Upper lobe of right lung (tissue), 1 donor: ENCODE results near the gene PRPF6. TPM values are rescaled to one million over a fixed set of nuclear protein-coding genes. Genes with fewer than 3 reads are reported as not detected.
"Not testable (repeated sequence)": the region's sequence is repeated elsewhere in the genome, so short reads cannot be mapped to it uniquely, and the experiment has no call there.

Experiments
- ATAC-seq: fragments of 200-7000 bp; cut with Tn5 transposase; one replicate; pipeline ENCODE4 v1.9.1; 2020; ENCODE audit warnings: mild to moderate bottlenecking, moderate library complexity
- DNase-seq: peaks from one replicate; pipeline ENCODE4 v3.0.0-alpha.2; 2020
- H3K27ac ChIP-seq: fragments of 200-600 bp; one replicate; pipeline ENCODE4 v1.8.0; 2022
- H3K27me3 ChIP-seq: fragments of 200-600 bp; one replicate; pipeline ENCODE4 v1.8.0; 2022; ENCODE audit warnings: mild to moderate bottlenecking
- H3K36me3 ChIP-seq: fragments of 200-600 bp; one replicate; pipeline ENCODE4 v1.8.0; 2022
- H3K4me1 ChIP-seq: fragments of 200-600 bp; one replicate; pipeline ENCODE4 v1.8.0; 2022
- H3K4me3 ChIP-seq: fragments of 200-600 bp; one replicate; pipeline ENCODE4 v1.8.0; 2022; ENCODE audit warnings: mild to moderate bottlenecking
- H3K9me3 ChIP-seq: fragments of 200-600 bp; one replicate; pipeline ENCODE4 v1.8.0; 2022
- intact Hi-C: fragments of 100-400 bp; cut with DNase I; formaldehyde crosslinking; loops from one replicate; pipeline ENCODE4 v1.11.0; 2022
- total RNA-seq: library from RNA; stranded (reverse); fragmentation: NEBNext Ultra II Directional; extraction: Animal tissue kit (Norgen Biotek cat#: 25700); gene quantifications from one replicate; pipeline ENCODE4 v1.2.1, GENCODE V29; 2021
- TF ChIP-seq, protein P1 (sequence below): fragments of 200-600 bp; IDR thresholded peaks from one replicate; pipeline ENCODE4 v1.8.0; 2022; ENCODE audit warnings: antibody characterized with exemption
- donor health status: DM: no; HTN: yes; CAD: no; lungs with severe emphysema.

Gene PRPF6
- total RNA-seq, 1 donor from 2014 or later, result 58.9 TPM

DNA sequence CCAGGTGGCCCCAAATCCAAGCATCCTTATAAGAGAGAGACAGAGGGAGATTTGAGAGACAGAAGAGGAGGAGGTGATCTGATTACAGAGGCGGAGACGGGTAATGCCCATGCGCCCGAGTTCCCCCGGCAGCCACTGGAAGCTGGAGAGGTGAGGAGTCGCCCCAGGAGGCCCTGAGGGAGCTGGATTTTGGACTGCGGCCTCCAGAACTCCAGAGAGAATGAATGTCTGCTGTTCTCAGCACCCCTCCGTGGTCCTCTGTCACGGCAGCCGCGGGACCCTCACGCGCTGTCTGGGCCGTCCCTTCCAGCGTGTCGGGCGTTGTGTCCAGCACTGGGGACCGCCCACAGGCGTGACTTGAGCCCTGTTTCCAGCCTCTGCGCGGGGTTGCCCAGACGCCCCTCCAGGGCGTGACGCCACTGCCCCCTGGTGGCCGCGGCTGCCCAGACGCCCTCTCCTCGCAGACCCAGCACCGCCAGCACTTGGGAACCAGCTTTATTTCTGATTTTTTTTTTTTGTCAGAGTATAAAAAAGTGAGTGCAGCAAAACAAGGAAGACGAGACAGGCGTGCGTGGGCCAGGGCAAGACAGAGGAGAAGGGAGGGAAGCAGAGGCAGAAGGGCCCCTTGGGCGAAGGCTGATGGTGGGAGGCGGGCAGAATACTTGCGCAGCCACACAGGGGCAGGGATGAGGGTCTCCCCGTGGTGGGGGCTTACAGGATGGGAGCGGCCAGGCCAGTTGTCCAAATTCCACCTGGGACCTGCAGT is 7.1 kb upstream of the PRPF6 start:
- intact Hi-C loops, result loop anchor here (5.0 kb wide), 1 partner anchor 437 kb away; the partner anchor contains the start of gene PTK6

DNA sequence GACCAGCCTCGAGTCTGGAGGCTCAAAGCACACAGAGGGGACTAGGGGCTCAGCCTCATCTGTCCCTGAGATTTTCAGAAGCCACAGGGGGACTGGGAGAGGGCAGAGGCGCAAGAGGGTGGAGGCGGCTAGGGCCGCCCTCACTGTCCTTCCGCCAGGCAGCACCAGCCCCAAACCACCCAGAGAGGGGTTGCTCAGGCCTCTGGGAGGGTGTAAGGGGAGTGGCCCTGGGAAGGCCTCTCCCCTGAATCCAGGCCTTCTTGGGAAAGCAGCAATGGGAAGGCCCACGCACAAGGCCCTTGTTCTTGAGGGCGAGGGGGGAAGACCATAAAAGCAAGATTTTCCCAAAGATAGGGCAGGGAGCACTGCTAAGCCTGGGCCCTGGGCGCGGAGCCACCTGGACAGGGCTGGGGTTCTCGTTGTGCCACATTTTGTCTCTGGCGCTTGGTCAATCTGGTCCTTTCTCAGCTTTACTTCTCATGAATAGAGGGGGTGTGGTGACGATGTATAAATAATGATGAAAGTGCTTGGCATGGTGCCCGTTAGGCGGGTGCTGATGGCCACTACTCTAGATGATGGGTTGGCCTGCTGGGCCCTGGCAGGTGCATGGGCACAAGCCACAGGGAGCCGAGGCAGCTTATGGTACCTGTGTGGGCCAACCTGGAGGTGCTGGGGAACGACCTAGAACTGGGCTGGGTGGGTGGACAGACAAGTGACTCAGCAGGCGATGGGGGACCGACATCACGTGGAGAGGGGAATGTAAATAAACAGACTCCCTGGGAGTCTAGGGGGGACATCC is 6.3 kb upstream of the PRPF6 start:
- Histone ChIP-seq H3K9me3 (no peaks in the 10 kb centered on the region), H3K4me1 (peaks cover 26% of the 10 kb centered on the region), H3K27me3 (no peaks in the 10 kb centered on the region), H3K36me3 (no peaks in the 10 kb centered on the region), H3K4me3 (no peak overlapping the region), H3K27ac (no peak overlapping the region)
- DNase-seq, result peak; percentile 64
- intact Hi-C loops, result loop anchor here (5.0 kb wide), 1 partner anchor 437 kb away; the partner anchor contains the start of gene PTK6
- TF ChIP-seq, protein P1, sequence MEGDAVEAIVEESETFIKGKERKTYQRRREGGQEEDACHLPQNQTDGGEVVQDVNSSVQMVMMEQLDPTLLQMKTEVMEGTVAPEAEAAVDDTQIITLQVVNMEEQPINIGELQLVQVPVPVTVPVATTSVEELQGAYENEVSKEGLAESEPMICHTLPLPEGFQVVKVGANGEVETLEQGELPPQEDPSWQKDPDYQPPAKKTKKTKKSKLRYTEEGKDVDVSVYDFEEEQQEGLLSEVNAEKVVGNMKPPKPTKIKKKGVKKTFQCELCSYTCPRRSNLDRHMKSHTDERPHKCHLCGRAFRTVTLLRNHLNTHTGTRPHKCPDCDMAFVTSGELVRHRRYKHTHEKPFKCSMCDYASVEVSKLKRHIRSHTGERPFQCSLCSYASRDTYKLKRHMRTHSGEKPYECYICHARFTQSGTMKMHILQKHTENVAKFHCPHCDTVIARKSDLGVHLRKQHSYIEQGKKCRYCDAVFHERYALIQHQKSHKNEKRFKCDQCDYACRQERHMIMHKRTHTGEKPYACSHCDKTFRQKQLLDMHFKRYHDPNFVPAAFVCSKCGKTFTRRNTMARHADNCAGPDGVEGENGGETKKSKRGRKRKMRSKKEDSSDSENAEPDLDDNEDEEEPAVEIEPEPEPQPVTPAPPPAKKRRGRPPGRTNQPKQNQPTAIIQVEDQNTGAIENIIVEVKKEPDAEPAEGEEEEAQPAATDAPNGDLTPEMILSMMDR, result no peak
- ATAC-seq, result no peak

More for the DNA sequence above, 7.1 kb upstream of the PRPF6 start:
- Histone ChIP-seq H3K36me3 (no peaks in the 10 kb centered on the region), H3K27ac (no peak overlapping the region), H3K27me3 (no peaks in the 10 kb centered on the region), H3K4me1 (peaks cover 29% of the 10 kb centered on the region), H3K9me3 (no peaks in the 10 kb centered on the region), H3K4me3 (peak overlapping the region; percentile 43)
- ATAC-seq (peak; percentile 90), DNase-seq (peak; percentile 95)
- TF ChIP-seq, protein P1, result peak; percentile 99

DNA sequence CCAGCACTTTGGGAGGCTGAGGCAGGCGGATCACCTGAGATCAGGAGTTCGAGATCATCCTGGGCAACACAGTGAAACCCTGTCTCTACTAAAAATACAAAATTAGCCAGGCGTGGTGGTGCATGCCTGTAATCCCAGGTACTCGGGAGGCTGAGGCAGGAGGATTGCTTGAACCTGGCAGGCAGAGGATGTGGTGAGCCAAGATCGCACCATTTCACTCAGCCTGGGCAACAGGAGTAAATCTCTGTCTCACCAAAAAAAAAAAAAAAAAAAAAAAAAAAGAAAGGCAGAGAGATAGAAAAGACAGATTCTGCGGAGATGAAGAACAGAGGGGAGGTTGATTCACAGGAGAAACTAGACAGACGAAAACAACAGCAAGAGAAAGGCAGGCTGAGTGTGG is 4.4 kb upstream of the PRPF6 start:
- ATAC-seq, H3K4me3 ChIP-seq, H3K27ac ChIP-seq, DNase-seq, H3K9me3 ChIP-seq, H3K36me3 ChIP-seq, H3K27me3 ChIP-seq, intact Hi-C loops: not testable (repeated sequence)
- H3K4me1 ChIP-seq, result peaks cover 31% of the 10 kb centered on the region

DNA sequence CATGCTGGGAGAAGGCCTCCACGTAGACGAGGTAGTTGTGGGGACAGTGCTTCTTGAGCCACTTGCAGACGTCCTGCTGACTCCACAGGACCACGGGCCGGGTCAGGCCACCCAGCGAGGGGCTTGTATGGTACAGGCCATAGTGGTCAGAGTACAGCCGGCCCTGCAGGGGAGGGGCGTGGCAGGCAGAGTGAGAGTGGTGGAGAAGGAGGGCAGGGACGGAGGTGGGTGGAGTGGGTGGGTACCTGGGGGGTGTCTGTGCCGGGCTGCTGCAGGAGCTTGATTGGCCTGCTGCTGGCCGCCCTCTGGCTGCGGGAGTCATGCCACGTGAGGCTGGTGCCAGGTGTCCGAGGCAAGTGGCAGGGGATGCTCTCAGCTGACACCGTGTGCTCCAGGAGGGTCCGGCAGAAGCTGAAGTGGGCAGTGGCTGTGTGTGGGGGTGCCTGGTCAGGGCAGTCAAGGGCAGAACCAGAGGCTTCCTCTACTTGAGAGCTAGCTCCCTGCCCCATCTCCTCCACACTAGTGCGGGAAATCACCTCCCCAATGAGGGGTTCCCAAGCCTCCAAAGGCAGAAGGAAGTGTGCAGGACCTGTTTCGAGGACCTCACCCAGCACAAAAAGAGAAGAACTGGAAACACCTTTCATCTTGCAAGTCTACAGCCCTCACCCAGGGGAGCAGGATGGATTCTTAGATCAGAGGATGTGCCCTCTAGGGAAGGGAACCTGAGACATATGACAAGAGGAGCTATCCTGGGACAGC is 3.8 kb upstream of the PRPF6 start:
- ATAC-seq (no peak), DNase-seq (no peak)
- no peak overlapping the region for H3K4me3 ChIP-seq
- TF ChIP-seq, protein P1, result no peak
- H3K9me3 ChIP-seq, result no peaks in the 10 kb centered on the region
- intact Hi-C loops, result no loop called here
- H3K36me3 ChIP-seq, result no peaks in the 10 kb centered on the region
- H3K4me1 ChIP-seq, result peaks cover 33% of the 10 kb centered on the region
- no peak overlapping the region for H3K27ac ChIP-seq
- H3K27me3 ChIP-seq, result no peaks in the 10 kb centered on the region

DNA sequence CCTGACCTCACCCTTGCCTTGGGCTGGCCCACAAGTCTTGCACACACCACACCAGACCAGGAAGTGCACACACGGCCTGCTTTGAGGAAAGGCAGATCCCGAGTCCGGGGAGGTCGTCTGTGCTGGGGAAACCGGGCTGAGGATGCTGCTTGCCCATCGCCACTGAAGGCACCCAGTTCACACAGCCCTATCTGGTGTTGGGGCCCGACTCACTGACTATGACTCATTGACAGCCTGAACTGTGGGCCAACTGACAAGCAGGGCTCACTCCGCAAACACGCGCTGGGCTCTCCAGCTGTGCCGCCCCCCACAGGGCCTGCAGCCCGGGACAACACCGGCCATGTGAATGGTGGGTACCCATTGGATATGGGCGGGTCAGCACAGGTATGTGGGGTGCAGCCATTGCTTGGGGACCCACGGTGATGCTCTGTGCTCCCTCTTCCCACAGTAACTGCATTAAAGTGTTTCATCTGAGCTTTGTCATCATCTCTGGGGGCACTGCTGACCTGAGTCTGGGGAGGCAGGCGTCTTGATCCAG is 3.1 kb upstream of the PRPF6 start:
- ATAC-seq (no peak), DNase-seq (no peak)
- TF ChIP-seq, protein P1, result no peak
- H3K4me1 ChIP-seq, result peaks cover 37% of the 10 kb centered on the region
- H3K9me3 ChIP-seq, result no peaks in the 10 kb centered on the region
- H3K36me3 ChIP-seq, result no peaks in the 10 kb centered on the region
- H3K27me3 ChIP-seq, result no peaks in the 10 kb centered on the region
- no peak overlapping the region for H3K4me3 ChIP-seq
- intact Hi-C loops, result no loop called here
- no peak overlapping the region for H3K27ac ChIP-seq
